Stimulated activated naive B cell treated with anti-CD40 and anti-IgM and Interleukin-4, amounts not matched to agents 10 μg/mL and 1 μg/mL and 100 μg/mL, for 72 hours (primary cell): ENCODE results near the gene GNA12.

ENCODE experiments used
- ATAC-seq, 2 donors: fragments of 150-1000 bp; cut with Tn5 transposase; replicated peaks; 2 replicates each; pipeline ENCODE4 v1.10.0; 2021; ENCODE audit warnings: moderate library complexity in 1 of 2
- DNase-seq: peaks from one replicate; pipeline ENCODE4 v3.0.0; 2021
- H3K27ac Mint-ChIP-seq: one replicate; pipeline ENCODE4 v1.8.0; 2022; ENCODE audit warnings: mild to moderate bottlenecking, mixed read lengths
- H3K27me3 Mint-ChIP-seq, 2 donors: one replicate each; pipeline ENCODE4 v1.8.0; 2022; ENCODE audit warnings: mixed read lengths in 2 of 2
- H3K36me3 Mint-ChIP-seq, 2 donors: one replicate each; pipeline ENCODE4 v1.8.0; 2022; ENCODE audit warnings: mixed read lengths in 2 of 2, mild to moderate bottlenecking in 1 of 2
- H3K4me1 Mint-ChIP-seq, 2 donors: one replicate each; pipeline ENCODE4 v1.8.0; 2022; ENCODE audit warnings: mixed read lengths in 2 of 2, mild to moderate bottlenecking in 1 of 2
- H3K4me3 Mint-ChIP-seq, 2 donors: one replicate each; pipeline ENCODE4 v1.8.0; 2022; ENCODE audit warnings: mild to moderate bottlenecking in 2 of 2, mixed read lengths in 2 of 2, moderate library complexity in 1 of 2
- H3K9me3 Mint-ChIP-seq, 2 donors: one replicate each; pipeline ENCODE4 v1.8.0; 2022; ENCODE audit warnings: mixed read lengths in 2 of 2, mild to moderate bottlenecking in 1 of 2

The GNA12 gene

DNA sequence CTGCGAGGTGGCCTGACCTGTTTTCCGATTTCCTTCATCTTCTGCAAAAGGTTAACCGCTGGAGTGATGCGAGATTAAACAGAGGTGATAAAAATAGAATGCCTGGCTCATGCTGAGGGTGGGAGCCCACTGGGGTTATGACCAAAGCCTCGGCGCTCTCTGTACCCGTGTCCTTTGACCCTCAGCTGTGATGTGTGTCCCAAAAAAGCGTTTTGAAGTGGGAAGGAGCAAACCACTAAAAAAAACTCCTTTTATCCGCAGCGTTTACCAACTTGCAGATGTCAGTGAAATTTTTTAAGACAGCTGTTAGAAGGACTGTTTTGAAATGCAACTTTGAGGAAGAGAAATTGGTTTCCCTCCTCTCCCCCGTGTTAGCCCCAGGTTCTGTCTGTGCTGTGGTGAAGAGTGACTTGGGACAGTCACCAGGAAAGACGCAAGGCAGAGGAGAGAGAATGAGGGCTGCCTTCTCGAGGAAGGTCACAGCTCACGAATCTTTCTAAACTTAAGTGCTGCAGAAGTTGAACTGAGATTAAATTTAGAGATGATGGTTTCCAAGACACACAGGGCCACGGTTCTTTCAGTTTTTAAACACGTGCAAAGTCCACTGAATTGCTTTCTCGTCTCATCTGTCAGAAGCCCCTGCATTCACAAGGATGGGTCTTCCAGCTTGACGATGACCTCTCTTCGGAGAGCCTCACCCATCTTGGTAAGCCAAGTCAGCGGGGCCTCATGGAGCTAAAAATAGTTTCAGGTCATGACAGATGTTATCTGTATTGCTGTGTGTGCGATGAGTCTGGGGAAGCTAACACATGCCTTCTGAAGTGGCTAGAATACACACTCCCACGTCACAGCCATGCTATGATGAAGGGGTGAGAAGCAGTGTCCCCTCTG is 128.5 kb downstream of the GNA12 start:
- H3K9me3 Mint-ChIP-seq: peaks cover 0 to 2% of the 10 kb centered on the region in 2 donors
- H3K4me3 Mint-ChIP-seq: peak overlapping the region; percentile 50 to 69
- DNase-seq (no peak), ATAC-seq (peak; percentile 58 to 59)
- peak overlapping the region; percentile 91 for H3K27ac Mint-ChIP-seq
- H3K4me1 Mint-ChIP-seq: peaks cover 55 to 77% of the 10 kb centered on the region in 2 donors
- no peaks in the 10 kb centered on the region for H3K27me3 Mint-ChIP-seq
- peaks cover 31 to 57% of the 10 kb centered on the region in 2 donors for H3K36me3 Mint-ChIP-seq

DNA sequence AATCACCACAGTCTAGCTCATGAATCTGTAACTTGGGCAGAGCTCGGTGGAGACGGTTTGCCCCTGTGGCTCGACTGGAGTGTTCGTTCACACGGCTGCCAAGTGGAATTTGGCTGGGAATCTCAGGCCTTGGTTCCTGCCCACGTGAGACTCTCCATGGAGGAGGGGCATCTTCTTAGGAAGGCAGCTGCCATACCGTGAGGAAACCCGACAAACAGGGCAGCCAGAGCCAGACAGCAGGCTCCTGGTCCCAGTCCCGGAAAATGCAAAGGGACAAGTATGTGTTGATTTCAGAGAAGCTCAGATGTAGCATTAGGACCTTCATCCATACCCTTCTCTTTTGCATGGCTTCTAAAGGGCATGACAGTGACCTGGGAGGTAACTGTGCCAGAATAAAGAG is 129.5 kb downstream of the GNA12 start:
- Mint-ChIP-seq H3K9me3 (peaks cover 0 to 2% of the 10 kb centered on the region in 2 donors), H3K27me3 (no peaks in the 10 kb centered on the region), H3K36me3 (peaks cover 26 to 53% of the 10 kb centered on the region in 2 donors), H3K4me3 (no peak overlapping the region), H3K4me1 (peaks cover 65 to 81% of the 10 kb centered on the region in 2 donors), H3K27ac (peak overlapping the region; percentile 68)
- no peak for DNase-seq
- no peak for ATAC-seq

DNA sequence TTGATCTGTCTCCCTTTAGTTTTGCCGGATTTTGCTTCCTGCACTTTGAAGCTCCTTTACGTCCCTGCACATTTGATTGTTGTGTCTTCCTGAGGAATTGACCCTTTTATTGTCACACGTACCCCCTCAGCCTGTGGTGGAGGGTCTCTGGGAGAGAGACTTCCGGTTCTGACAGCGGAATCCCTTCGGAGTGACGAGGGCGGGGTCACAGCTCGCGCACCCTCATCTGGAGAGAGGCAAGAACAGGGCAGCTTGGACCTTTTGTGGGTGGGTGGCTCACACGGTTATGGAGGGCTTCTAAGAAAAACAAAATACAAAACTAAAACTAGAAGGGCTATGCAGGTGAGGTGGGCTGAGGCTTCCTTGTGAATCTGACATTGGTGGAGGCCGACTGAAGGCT is 130.1 kb downstream of the GNA12 start:
- Mint-ChIP-seq H3K4me1 (peaks cover 68 to 81% of the 10 kb centered on the region in 2 donors), H3K36me3 (peaks cover 24 to 51% of the 10 kb centered on the region in 2 donors), H3K27ac (peak overlapping the region; percentile 2), H3K9me3 (peaks cover 0 to 2% of the 10 kb centered on the region in 2 donors), H3K27me3 (no peaks in the 10 kb centered on the region), H3K4me3 (no peak overlapping the region)
- DNase-seq (no peak), ATAC-seq (no peak)

DNA sequence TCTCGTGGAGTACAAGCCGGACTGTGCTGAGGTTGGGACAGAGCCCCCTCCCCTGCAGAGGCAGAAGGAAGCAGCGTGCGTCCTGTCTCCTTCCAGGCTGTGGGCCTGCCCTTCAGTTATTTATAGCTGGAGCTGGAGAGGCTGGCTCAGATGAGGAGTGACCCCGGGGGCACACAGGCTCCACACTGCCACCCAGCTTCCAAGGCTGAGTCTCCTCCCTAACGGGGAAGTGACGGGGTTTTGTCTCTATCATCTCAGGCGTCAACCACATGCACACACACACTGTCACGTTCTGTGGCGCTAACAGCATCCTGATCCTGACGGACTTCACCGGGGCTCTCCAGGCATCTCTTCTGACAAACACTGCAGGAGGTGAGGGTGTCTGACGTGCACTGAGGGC is 130.7 kb downstream of the GNA12 start:
- ATAC-seq: no peak
- H3K4me1 Mint-ChIP-seq: peaks cover 63 to 81% of the 10 kb centered on the region in 2 donors
- peaks cover 22 to 45% of the 10 kb centered on the region in 2 donors for H3K36me3 Mint-ChIP-seq
- H3K27me3 Mint-ChIP-seq: no peaks in the 10 kb centered on the region
- peak overlapping the region; percentile 26 for H3K27ac Mint-ChIP-seq
- peaks cover 0 to 2% of the 10 kb centered on the region in 2 donors for H3K9me3 Mint-ChIP-seq
- H3K4me3 Mint-ChIP-seq: no peak overlapping the region
- no peak for DNase-seq

DNA sequence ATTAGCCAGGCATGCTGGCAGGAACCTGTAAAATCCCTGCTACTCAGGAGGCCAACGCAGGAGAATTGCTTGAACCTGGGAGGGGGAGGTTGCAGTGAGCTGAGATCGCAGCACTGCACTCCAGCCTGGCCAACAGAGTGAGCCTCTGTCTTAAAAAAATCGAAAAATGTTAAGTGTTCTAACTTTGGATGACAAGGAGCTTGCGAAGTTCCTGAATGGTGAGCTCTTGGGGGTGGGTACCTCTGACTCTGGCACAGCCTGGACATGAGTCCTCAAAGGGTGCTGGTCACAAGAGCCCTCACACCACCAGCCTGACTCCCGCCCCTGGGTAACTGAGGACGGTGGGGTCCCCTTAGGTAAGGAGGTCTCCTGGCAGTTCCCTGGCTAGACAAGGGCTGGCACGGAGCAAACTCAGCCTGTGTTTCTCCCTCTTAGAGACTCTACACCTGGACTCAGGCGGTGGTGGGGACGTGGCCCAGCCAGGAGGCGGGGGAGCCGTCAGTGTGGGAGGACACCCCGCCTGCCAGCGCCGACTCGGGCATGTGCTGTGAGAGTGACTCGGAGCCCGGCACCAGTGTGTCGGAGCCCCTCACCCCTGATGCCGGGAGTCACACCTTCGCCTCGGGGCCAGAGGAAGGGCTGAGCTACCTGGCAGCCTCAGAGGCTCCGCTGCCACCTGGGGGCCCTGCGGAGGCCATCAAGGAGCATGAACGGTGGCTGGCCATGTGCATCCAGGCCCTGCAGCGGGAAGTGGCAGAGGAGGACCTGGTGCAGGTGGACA is 132.0 kb downstream of the GNA12 start:
- no peak for DNase-seq
- H3K4me1 Mint-ChIP-seq: peaks cover 51 to 68% of the 10 kb centered on the region in 2 donors
- H3K36me3 Mint-ChIP-seq: peaks cover 20 to 38% of the 10 kb centered on the region in 2 donors
- H3K27ac Mint-ChIP-seq: peak overlapping the region; percentile 42
- H3K4me3 Mint-ChIP-seq: no peak overlapping the region
- ATAC-seq: no peak
- H3K27me3 Mint-ChIP-seq: no peaks in the 10 kb centered on the region
- H3K9me3 Mint-ChIP-seq: peaks cover 0 to 2% of the 10 kb centered on the region in 2 donors

DNA sequence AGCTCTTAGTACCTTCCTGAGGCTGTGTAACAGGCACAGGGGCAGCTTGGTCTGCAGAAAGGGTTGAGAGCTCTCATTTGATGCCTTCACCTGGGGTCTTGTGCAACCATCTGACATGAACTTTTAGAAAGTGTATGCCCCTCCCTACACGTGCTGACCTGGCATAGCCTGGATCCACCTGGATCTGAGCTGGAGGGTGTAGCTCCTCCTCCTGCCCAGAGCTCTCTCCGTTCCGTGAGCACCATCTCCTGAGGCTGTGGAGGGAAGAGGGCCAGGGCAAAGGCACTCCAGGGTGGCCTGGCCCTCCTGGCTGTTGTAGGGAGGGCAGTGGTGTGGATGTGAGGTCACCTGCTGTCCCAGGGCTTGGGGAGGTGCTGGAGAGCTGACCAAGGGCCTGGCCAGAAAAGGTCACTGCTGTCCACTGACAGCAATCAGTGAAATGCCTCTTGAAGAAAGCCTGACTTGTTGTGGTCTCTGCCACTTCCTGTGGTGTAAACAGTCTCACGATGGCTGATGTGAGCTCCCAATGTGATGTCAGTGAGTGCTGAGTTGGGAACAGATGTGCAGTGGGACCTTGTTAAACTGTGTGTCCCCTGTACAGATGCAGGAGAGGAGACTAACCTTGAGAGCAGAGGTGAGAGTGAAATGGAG is 133.1 kb downstream of the GNA12 start:
- ATAC-seq: peak; percentile 12 to 29
- Mint-ChIP-seq H3K36me3 (peaks cover 16 to 33% of the 10 kb centered on the region in 2 donors), H3K4me1 (peaks cover 43 to 57% of the 10 kb centered on the region in 2 donors), H3K27ac (peak overlapping the region; percentile 94), H3K27me3 (no peaks in the 10 kb centered on the region), H3K4me3 (peak overlapping the region; percentile 71 to 89), H3K9me3 (peaks cover 0 to 2% of the 10 kb centered on the region in 2 donors)
- DNase-seq: no peak

DNA sequence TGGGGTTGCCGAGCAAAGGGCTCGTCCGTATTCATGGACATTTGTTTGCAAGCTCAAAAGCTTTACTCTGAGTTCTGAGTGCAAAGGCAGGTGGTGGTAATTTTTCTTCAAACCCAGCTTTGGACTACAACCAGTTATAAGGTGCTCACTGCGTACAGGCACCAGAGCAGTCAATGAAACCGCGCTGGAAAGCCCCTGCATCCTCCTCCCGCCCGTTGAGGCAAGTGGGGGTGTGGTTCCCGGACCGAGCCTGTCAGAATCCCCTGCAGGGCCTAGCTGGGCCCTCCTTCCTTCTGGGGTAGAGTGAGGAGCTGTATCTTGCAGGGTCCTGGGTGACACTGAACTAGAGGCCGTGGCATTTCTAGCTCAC is 133.8 kb downstream of the GNA12 start:
- peak overlapping the region; percentile 88 to 89 for H3K4me3 Mint-ChIP-seq
- ATAC-seq: peak; percentile 73 to 75
- peak; percentile 75 for DNase-seq
- H3K9me3 Mint-ChIP-seq: peaks cover 0 to 2% of the 10 kb centered on the region in 2 donors
- H3K36me3 Mint-ChIP-seq: peaks cover 16 to 31% of the 10 kb centered on the region in 2 donors
- peak overlapping the region; percentile 94 for H3K27ac Mint-ChIP-seq
- peaks cover 36 to 50% of the 10 kb centered on the region in 2 donors for H3K4me1 Mint-ChIP-seq
- H3K27me3 Mint-ChIP-seq: no peaks in the 10 kb centered on the region

DNA sequence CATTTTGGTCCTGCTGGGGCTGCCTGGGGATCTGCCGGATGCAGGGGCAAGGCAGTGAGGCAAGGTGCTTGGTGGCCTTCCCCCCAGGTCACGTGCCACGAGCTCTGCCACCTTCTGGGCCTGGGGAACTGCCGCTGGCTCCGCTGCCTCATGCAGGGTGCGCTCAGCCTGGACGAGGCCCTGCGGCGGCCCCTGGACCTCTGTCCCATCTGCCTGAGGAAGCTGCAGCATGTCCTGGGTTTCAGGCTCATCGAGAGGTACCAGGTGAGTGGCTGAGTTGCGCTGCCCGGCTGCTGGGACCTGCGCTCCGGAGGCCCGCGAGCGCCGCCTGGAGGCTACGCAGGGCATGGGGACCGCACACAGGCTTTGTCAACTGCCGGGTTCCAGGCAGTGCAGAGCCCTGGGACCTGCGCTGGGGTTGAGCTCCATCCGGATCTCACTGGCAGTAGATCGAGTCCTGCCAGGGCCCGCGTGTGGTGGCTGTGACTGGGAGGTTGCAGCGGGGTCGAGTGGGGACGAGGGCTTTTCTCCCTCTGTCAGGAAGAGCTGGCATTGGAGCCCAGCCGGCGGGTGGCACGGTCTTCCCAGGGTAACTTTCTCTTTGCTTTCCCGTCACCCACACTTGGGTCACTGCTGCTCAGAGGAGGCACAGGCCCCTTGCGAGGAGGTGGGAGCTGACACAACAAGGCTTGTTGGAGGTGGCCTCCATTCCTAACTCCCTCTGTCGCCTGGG is 134.4 kb downstream of the GNA12 start:
- no peaks in the 10 kb centered on the region for H3K9me3 Mint-ChIP-seq
- H3K4me1 Mint-ChIP-seq: peaks cover 30 to 44% of the 10 kb centered on the region in 2 donors
- peak overlapping the region; percentile 88 to 89 for H3K4me3 Mint-ChIP-seq
- peak overlapping the region; percentile 94 for H3K27ac Mint-ChIP-seq
- ATAC-seq (peak; percentile 83 to 87), DNase-seq (peak; percentile 79)
- no peaks in the 10 kb centered on the region for H3K27me3 Mint-ChIP-seq
- peaks cover 13 to 25% of the 10 kb centered on the region in 2 donors for H3K36me3 Mint-ChIP-seq

DNA sequence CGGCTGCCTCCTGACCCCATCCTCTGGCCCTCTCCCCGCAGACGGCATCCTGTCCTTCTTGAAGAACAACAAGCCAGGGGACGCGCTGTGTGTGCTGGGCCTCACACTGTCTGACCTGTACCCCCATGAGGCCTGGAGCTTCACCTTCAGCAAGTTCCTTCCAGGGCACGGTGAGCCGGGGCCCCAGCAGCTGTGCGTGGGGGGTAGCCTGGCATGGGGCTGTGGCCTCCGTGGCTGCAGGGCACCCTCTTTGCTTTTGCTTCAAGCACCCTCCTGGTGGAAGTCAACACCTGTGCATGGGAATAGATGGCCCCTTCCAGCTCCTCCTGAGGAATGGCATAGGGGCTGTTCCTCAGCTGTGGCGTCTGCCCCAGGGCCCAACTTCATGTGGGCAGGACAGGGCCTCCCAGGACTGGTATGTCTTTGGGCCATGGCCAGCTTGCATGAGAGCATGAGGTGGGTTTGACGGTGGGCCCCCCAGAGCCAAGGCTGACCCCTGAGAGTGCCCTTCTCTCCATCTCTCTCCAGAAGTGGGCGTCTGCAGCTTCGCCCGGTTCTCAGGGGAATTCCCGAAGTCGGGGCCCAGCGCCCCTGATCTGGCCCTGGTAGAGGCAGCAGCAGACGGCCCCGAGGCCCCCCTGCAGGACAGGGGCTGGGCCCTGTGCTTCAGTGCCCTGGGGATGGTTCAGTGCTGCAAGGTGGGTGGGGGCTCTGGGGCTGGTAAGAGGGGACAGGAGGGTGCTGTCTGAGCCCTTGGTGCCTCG is 135.4 kb downstream of the GNA12 start:
- no peaks in the 10 kb centered on the region for H3K27me3 Mint-ChIP-seq

DNA sequence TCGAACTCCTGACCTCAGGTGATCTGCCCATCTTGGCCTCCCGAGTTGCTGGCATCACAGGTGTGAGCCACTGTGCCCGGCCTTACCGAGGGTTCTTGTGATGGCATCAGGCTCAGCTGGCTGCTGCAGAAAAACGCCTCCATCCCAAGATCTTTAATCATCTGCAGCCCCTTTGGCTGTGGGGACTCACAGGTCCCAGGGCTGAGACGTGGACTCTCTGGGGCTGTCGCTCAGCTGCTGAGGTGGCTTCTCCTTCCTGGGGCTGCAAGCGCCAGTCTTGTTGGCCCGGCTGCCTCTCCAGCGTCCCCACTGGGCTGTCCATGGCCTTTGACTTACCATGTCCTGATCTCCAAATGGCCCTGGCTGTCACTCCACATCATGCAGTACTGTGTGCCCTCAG is 136.1 kb downstream of the GNA12 start:
- Mint-ChIP-seq H3K36me3 (peaks cover 4 to 12% of the 10 kb centered on the region in 2 donors), H3K4me3 (no peak overlapping the region), H3K27ac (no peak overlapping the region), H3K4me1 (peaks cover 24 to 32% of the 10 kb centered on the region in 2 donors), H3K27me3 (no peaks in the 10 kb centered on the region), H3K9me3 (no peaks in the 10 kb centered on the region)
- DNase-seq (no peak), ATAC-seq (no peak)

More for the DNA sequence above, 135.4 kb downstream of the GNA12 start:
- H3K27ac Mint-ChIP-seq: peak overlapping the region; percentile 94
- H3K4me1 Mint-ChIP-seq: peaks cover 24 to 34% of the 10 kb centered on the region in 2 donors
- H3K9me3 Mint-ChIP-seq: no peaks in the 10 kb centered on the region
- ATAC-seq: no peak
- peak overlapping the region; percentile 48 to 89 for H3K4me3 Mint-ChIP-seq
- H3K36me3 Mint-ChIP-seq: peaks cover 4 to 15% of the 10 kb centered on the region in 2 donors
- no peak for DNase-seq

DNA sequence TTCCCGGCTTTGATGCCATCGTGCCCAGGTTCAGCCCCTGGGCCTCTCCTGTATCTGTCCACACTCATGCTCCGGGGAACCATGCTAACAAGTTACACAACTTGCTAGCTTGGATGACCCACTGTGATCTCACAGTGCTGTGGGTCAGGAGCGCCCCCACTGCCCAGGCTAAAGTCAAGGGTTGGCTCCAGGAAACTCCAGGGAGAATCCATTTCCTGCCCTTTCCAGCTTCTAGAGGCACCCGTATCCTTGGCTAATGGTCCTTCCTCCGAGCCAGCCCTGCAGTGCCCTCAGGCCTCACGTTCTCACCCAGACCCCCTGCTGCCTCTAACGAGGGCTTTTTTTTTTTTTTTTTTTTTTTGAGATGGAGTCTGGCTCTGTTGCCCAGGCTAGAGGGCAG is 136.6 kb downstream of the GNA12 start:
- Mint-ChIP-seq H3K27ac (no peak overlapping the region), H3K36me3 (peaks cover 4 to 11% of the 10 kb centered on the region in 2 donors), H3K4me1 (peaks cover 24 to 32% of the 10 kb centered on the region in 2 donors), H3K4me3 (no peak overlapping the region), H3K27me3 (no peaks in the 10 kb centered on the region), H3K9me3 (no peaks in the 10 kb centered on the region)
- ATAC-seq: no peak
- no peak for DNase-seq

DNA sequence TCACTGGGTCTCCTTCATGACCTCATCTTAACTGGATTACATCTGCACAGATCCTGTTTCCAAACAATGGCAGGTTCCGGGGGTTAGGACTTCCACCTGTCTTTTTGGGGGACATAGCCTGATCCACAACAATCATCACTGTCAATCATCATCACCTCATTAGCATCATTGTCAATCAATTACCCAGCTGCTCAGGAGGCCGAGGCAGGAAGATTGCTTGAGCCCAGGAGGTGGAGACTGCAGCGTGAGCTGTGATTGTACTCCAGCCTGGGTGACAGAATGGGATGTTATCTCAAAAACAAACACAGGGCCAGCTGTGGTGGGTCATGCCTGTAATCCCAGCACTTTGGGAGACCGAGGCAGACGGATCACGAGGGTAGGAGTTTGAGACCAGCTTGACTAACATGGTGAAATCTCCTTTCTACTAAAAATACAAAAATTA is 137.4 kb downstream of the GNA12 start:
- Mint-ChIP-seq H3K36me3 (peaks cover 2 to 6% of the 10 kb centered on the region in 2 donors), H3K27me3 (peaks cover 6% of the 10 kb centered on the region in 2 donors), H3K4me1 (peaks cover 24 to 32% of the 10 kb centered on the region in 2 donors), H3K27ac (no peak overlapping the region), H3K9me3 (no peaks in the 10 kb centered on the region), H3K4me3 (no peak overlapping the region)
- DNase-seq: no peak
- no peak for ATAC-seq
